Measurements from ENCODE around the gene SCPEP1.

SCPEP1 gene

DNA sequence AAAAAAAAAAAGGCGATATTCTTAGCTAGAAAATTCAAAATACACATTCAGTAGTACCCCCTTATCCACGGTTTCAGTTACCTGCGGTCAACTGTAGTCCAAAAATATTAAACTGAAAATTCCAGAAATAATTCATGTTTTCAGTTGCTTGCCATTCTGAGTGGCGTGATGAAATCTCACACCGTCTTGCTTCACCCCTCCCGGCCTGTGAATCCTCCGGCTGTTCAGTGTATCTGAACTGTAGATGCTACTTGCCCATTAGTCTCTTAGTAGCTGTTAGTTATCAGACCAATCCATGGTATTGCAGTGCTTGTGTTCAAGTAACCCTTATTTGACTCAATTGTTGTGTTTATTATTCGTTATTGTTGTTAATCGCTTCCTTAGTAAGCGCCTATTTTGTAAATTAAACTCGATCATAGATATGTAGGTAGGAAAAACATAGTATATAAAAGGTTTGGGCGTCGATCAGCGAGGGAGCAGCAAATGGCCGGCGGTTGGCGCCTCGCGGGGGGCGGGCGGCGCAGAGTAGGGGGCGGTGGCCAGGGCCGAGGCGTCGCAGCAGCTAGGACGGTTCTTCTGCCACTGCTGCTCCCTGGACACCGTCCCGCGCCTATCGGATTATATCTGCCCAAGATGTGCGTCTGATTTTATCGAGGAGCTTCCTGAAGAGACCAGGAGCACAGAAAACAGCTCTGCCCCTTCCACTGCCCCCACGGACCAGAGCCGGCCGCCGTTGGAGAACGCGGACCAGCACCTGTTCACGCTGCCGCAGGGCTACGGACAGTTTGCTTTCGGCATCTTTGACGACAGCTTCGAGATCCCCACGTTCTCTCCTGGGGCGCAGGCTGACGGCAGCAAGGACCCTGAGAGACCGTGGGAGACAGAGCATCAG, 67.3 kb downstream of the SCPEP1 start:
- DNase-seq = no peak

DNA sequence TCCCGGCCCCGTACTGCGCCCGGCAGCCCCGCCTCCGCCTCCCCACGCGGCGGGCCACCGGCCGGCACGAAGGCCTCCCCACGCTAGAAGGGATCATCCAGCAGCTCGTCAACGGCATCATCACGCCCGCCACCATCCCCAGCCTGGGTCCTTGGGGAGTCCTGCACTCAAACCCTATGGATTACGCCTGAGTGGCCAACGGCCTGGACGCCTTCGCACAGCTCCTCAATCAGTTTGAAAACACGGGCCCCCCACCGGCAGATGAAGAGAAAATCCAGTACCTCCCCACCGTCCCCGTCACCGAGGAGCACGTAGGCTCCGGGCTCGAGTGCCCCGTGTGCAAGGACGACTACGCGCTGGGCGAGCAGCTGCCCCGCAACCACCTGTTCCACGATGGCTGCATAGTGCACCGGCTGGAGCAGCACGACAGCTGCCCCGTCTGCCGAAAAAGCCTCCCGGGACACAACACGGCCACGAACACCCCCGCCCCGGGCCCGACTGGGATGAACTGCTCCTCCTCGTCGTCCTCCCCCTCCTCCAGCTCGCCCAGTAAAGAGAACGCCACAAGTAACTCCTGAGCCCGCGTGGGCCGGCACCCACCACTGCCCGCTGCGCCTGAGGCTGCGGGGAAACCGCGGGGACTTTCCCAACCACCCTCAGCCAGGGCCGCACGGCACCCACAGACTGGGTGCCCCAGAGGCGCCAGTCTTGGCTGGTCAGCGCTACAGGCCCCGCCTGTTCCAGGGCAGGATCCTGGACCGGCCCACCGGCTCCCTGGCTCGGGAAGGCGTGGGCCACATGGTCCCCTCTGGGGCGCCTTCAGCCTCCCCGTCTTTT, 68.2 kb downstream of the SCPEP1 start:
- DNase-seq = peak; percentile 51

DNA sequence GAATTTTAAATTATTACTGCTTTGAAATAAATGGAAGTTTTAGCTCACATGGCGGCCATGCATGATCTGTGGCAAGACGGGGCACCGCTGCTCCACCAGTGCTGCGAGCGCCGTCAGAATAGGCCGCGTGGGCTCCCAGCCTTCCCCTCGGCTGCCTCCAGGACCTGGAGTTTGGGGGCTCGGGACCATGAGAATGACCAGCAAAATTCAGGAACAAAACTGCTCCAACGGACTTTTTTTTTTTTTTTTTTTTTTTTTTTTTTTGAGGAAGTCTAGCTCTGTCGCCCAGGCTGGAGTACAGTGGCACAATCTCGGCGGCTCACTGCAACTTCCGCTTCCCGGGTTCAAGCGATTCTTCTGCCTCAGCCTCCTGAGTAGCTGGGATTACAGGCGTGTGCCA, 68.8 kb downstream of the SCPEP1 start:
- DNase-seq = no peak

DNA sequence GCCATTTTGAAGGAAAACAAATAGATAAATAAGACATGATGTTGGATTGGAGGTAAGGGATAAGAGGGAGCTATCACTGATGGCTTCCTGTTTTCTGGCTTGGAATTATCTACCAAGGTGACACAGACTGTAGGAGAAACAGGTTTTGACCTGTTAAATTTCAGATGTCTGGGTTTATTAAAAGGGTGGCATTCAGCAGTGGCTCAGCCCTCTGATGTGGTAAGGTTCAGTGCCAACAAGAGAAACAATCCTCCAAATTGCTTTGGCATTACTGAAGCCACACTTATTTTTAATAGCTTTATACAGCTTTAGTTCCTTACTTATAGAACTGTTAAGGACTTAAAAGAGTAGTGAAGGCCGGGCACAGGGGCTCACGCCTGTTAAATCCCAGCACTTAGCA, 70.2 kb downstream of the SCPEP1 start:
- no peak for DNase-seq

DNA sequence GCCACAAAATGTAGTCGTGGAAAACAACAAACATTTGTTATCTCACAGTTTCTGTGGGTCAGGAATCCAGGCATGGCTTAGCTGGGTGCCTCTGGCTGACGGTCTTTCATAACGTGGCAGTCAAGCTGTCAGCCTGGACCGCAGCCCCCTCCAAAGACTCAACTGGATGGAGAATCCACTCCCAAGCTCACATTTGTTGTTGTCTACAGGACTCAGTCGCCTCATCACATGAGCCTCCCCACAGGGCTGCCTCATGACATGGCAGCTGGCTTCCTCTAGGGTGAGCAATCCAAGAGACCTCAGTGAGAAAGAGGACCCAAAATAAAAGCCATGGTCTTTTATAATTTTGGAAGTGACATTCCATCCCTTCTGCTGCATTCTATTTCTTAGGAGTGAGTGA, 72.4 kb downstream of the SCPEP1 start:
- DNase-seq = no peak

DNA sequence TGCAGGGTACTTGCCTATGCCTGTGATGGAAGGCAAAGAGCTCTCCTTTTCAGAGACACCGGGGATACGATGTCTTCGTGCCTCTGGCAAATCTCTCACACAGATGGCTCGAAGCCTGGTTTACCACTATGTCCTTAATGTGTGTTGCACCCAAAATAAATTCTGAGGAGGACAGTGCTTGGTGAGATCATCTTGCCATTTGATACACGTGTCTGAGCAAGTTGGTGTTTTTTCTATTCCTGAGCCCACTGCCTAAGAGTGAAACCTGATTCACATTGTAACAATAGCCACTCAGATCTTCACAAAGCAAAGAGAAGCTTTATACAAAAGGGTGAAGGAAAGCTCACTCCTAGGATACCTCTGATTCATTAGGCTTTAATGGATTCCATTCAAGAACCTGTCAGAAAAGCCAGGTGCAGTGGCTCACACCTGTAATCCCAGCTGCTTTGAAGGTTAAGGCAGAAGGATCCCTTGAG, 74.0 kb downstream of the SCPEP1 start:
- no peak for DNase-seq
